ENCODE results near the gene ZNF385B.

Gene ZNF385B

GRCh38 chr2:179677746-179678505 is 183.5 kb downstream of the ZNF385B start:
- Histone ChIP-seq H3K36me3 (ENCODE audit: control insufficient read depth, insufficient read depth, low read length) (no peaks in the 10 kb centered on the region), H3K27me3 (replicated peaks; ENCODE audit: control insufficient read depth, insufficient read depth, low read length) (no peaks in the 10 kb centered on the region), H3K4me3 (replicated peaks; ENCODE audit: low read depth, low read length) (no peak overlapping the region)
- no peak for DNase-seq (ENCODE audit: extremely low read depth, insufficient read length)
- TF ChIP-seq CTCF (IDR thresholded peaks at IDR 0.05; ENCODE audit: insufficient read depth, low read length, poor library complexity, severe bottlenecking), result no peak

GRCh38 chr2:179677077-179677688 is 184.2 kb downstream of the ZNF385B start:
- no peak for DNase-seq (ENCODE audit: extremely low read depth, insufficient read length)
- no peak for TF ChIP-seq CTCF (IDR thresholded peaks at IDR 0.05; ENCODE audit: insufficient read depth, low read length, poor library complexity, severe bottlenecking)
- no peak overlapping the region for H3K4me3 ChIP-seq (replicated peaks; ENCODE audit: low read depth, low read length)
- no peaks in the 10 kb centered on the region for H3K36me3 ChIP-seq (ENCODE audit: control insufficient read depth, insufficient read depth, low read length)
- no peaks in the 10 kb centered on the region for H3K27me3 ChIP-seq (replicated peaks; ENCODE audit: control insufficient read depth, insufficient read depth, low read length)

- TF ChIP-seq CTCF (IDR thresholded peaks at IDR 0.05; ENCODE audit: insufficient read depth, low read length, poor library complexity, severe bottlenecking), result no peak
- no peak for DNase-seq (ENCODE audit: extremely low read depth, insufficient read length)
- no peak overlapping the region for H3K4me3 ChIP-seq (replicated peaks; ENCODE audit: low read depth, low read length)
- no peaks in the 10 kb centered on the region for H3K36me3 ChIP-seq (ENCODE audit: control insufficient read depth, insufficient read depth, low read length)
- H3K27me3 ChIP-seq (replicated peaks; ENCODE audit: control insufficient read depth, insufficient read depth, low read length), result no peaks in the 10 kb centered on the region; the same call in 1 of the 2 replicates
Measured at GRCh38 chr2:179675435-179675834, 186.0 kb downstream of the ZNF385B start.

GRCh38 chr2:179671043-179671981 is 190.1 kb downstream of the ZNF385B start:
- DNase-seq (ENCODE audit: extremely low read depth, insufficient read length), result no peak
- no peak for TF ChIP-seq CTCF (IDR thresholded peaks at IDR 0.05; ENCODE audit: insufficient read depth, low read length, poor library complexity, severe bottlenecking)
- Histone ChIP-seq H3K4me3 (replicated peaks; ENCODE audit: low read depth, low read length) (no peak overlapping the region), H3K36me3 (ENCODE audit: control insufficient read depth, insufficient read depth, low read length) (no peaks in the 10 kb centered on the region), H3K27me3 (replicated peaks; ENCODE audit: control insufficient read depth, insufficient read depth, low read length) (no peaks in the 10 kb centered on the region; the same call in none of the 2 replicates)

GRCh38 chr2:179669196-179669595 is 192.2 kb downstream of the ZNF385B start:
- DNase-seq (ENCODE audit: extremely low read depth, insufficient read length), result no peak
- Histone ChIP-seq H3K4me3 (replicated peaks; ENCODE audit: low read depth, low read length) (no peak overlapping the region), H3K27me3 (replicated peaks; ENCODE audit: control insufficient read depth, insufficient read depth, low read length) (no peaks in the 10 kb centered on the region; the same call in none of the 2 replicates), H3K36me3 (ENCODE audit: control insufficient read depth, insufficient read depth, low read length) (no peaks in the 10 kb centered on the region)
- TF ChIP-seq CTCF (IDR thresholded peaks at IDR 0.05; ENCODE audit: insufficient read depth, low read length, poor library complexity, severe bottlenecking), result no peak
